Mesothelial cell of epicardium (in vitro differentiated cells): ENCODE data around the gene IQCN. TPM values are rescaled to one million over a fixed set of nuclear protein-coding genes. Genes with fewer than 3 reads are reported as not detected.

Source experiments
- DNase-seq, 2 experiments: peaks; one replicate each; pipeline ENCODE4 v3.0.0; 2021; ENCODE audit warnings: low spot score in 2 of 2; ENCODE audit not compliant: unreplicated experiment in 2 of 2
- H3K27ac Mint-ChIP-seq: 2 replicates; pipeline ENCODE4 v1.8.0; 2021; ENCODE audit warnings: mixed read lengths
- H3K27me3 Mint-ChIP-seq: 2 replicates; pipeline ENCODE4 v1.8.0; 2021; ENCODE audit warnings: low read depth, mixed read lengths
- H3K36me3 Mint-ChIP-seq: 2 replicates; pipeline ENCODE4 v1.8.0; 2021; ENCODE audit warnings: mixed read lengths
- H3K4me1 Mint-ChIP-seq: 2 replicates; pipeline ENCODE4 v1.8.0; 2021; ENCODE audit warnings: mixed read lengths
- H3K4me3 Mint-ChIP-seq: 2 replicates; pipeline ENCODE4 v1.8.0; 2021; ENCODE audit warnings: mild to moderate bottlenecking, moderate library complexity, mixed read lengths
- H3K9me3 Mint-ChIP-seq: 2 replicates; pipeline ENCODE4 v1.8.0; 2021; ENCODE audit warnings: mixed read lengths
- CTCF ChIP-seq: fragments of 200-600 bp; sonication (generic); IDR thresholded peaks from one replicate; pipeline ENCODE4 v1.5.0; 2021; ENCODE audit warnings: antibody characterized with exemption; ENCODE audit not compliant: unreplicated experiment
- total RNA-seq: library from RNA; stranded (reverse); gene quantifications from 3 replicates; pipeline ENCODE4 v1.2.1, GENCODE V29; 2021

IQCN gene
- total RNA-seq, 1 donor from 2014 or later = 17.1 TPM

GRCh38 chr19:18262144-18262543 is 12.1 kb downstream of the IQCN start:
- DNase-seq = no peak
- no peak overlapping the region for H3K4me3 Mint-ChIP-seq
- H3K9me3 Mint-ChIP-seq = no peaks in the 10 kb centered on the region
- no peak overlapping the region for H3K27ac Mint-ChIP-seq
- TF ChIP-seq CTCF = no peak
- H3K4me1 Mint-ChIP-seq = no peaks in the 10 kb centered on the region
- H3K36me3 Mint-ChIP-seq = peaks cover 21% of the 10 kb centered on the region
- H3K27me3 Mint-ChIP-seq = no peaks in the 10 kb centered on the region

GRCh38 chr19:18261474-18261873 is 12.8 kb downstream of the IQCN start:
- no peak for TF ChIP-seq CTCF
- no peak overlapping the region for H3K4me3 Mint-ChIP-seq
- no peaks in the 10 kb centered on the region for H3K27me3 Mint-ChIP-seq
- DNase-seq = no peak
- H3K4me1 Mint-ChIP-seq = no peaks in the 10 kb centered on the region
- H3K27ac Mint-ChIP-seq = no peak overlapping the region
- H3K9me3 Mint-ChIP-seq = no peaks in the 10 kb centered on the region
- H3K36me3 Mint-ChIP-seq = peaks cover 17% of the 10 kb centered on the region

DNA sequence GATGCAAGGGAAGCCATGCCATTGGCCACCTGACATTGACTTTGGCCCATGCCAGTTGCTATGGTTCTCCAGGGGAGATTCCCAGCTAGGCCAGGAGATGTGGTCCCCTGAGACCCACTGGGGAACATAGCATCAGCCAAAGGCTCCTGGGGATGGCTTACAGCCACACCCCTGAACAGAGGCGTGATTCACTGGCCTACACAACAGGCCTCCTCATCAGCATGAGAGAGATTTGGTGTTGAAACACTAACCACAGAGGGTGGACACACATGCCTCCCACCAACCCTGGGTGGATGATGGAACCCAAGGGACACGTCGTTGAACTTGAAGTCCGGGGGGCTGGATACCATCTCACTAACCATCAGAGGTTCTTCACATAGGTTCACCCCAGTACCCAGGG is 14.4 kb downstream of the IQCN start:
- Mint-ChIP-seq H3K4me3 (no peak overlapping the region), H3K27ac (no peak overlapping the region), H3K27me3 (peaks cover 4% of the 10 kb centered on the region), H3K36me3 (peaks cover 10% of the 10 kb centered on the region), H3K9me3 (no peaks in the 10 kb centered on the region), H3K4me1 (no peaks in the 10 kb centered on the region)
- DNase-seq = no peak
- no peak for TF ChIP-seq CTCF

DNA sequence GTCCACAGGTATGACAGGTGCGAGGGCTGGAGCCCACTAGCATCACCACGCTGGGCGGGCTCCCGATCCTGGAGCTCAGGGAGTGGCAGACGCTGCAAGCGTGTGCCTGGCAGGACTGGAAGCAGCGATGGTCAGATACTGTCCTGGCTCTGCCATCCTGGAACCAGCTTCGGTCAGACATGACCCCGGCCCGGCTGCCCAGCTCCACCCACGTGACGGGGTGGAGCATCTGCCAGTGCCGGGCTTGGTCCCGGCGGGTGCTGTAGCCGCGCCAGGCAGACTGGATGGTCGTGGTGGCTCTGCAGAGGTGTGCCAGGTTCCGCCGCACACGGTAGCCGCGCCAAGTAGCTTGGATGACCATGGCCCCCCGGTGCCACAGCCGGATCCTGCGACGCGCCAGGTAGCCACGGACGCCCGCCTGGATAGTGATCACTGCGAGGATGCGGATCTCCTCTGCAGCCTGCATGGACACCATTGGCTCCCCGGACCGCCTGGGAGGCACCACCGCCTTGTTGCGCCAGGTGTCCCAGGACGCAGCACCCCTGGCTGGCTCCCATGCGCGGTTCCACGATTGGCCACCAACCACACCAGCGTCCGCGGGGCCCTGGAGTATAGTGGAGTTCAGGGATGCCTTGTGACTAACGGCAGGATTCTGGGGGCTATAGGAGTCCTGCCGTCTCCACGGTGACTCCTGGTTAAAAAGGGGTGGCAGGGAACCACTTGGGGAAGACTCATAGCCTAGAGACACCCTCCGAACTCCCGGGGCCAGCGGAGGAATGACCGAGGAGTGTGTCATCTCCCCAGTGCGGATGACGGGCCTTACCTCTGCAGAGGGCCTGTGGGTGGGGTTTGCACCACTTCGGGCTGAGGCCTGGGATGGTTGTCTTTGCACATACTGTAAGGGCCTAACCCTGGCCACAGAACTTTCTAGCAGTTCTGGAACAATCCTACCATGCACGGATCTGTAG is 16.5 kb downstream of the IQCN start:
- no peak overlapping the region for H3K27ac Mint-ChIP-seq
- no peak for TF ChIP-seq CTCF
- H3K4me1 Mint-ChIP-seq = no peaks in the 10 kb centered on the region
- H3K9me3 Mint-ChIP-seq = no peaks in the 10 kb centered on the region
- no peak overlapping the region for H3K4me3 Mint-ChIP-seq
- DNase-seq = no peak
- peaks cover 8% of the 10 kb centered on the region for H3K36me3 Mint-ChIP-seq
- peaks cover 22% of the 10 kb centered on the region for H3K27me3 Mint-ChIP-seq

- H3K27ac Mint-ChIP-seq = no peak overlapping the region
- no peak overlapping the region for H3K4me3 Mint-ChIP-seq
- no peaks in the 10 kb centered on the region for H3K9me3 Mint-ChIP-seq
- peaks cover 30% of the 10 kb centered on the region for H3K27me3 Mint-ChIP-seq
- no peak for TF ChIP-seq CTCF
- H3K4me1 Mint-ChIP-seq = no peaks in the 10 kb centered on the region
- DNase-seq = no peak
- peaks cover 3% of the 10 kb centered on the region for H3K36me3 Mint-ChIP-seq
These were observed 19.4 kb downstream of the IQCN start for GRCh38 chr19:18254546-18255503.
